Measurements from ENCODE around the gene RPL12. TPM values are rescaled to one million over a fixed set of nuclear protein-coding genes. Genes with fewer than 3 reads are reported as not detected.
A peak's percentile ranks its signal among the peaks of the same experiment; 100 is the strongest.

Gene RPL12
- total and polyA plus RNA-seq, 2 donors (not counting 1 experiment from before 2014, with no cell fraction given): 1,334 to 3,459 TPM

GRCh38 chr9:127417131-127418036 is 33.8 kb downstream of the RPL12 start:
- no peaks in the 10 kb centered on the region for H3K9me3 ChIP-seq (ENCODE audit: control extremely low read depth in 1 of 3, control insufficient read depth in 2 of 3, insufficient read depth in 1 of 3, low read length in 2 of 3)
- H4K20me1 ChIP-seq (ENCODE audit: control insufficient read depth, insufficient read depth, low read length, poor library complexity, severe bottlenecking): no peaks in the 10 kb centered on the region
- H3K27ac Mint-ChIP-seq: no peak overlapping the region
- H3K4me1 ChIP-seq (ENCODE audit: control insufficient read depth in 2 of 2, insufficient read depth in 2 of 2, low read length in 2 of 2): peaks cover 0 to 5% of the 10 kb centered on the region in 2 donors
- peaks cover 6% of the 10 kb centered on the region for H3K79me2 ChIP-seq (ENCODE audit: control insufficient read depth, insufficient read depth, low read length)
- DNase-seq (no peak), ATAC-seq (ENCODE audit: low read depth) (no peak)
- H3K4me1 Mint-ChIP-seq: peaks cover 5% of the 10 kb centered on the region
- WGBS (ENCODE audit: insufficient coverage): 93% methylated on average over 9 of the region's 15 CpGs
- H3K36me3 ChIP-seq (replicated peaks in 1 of 2; ENCODE audit: control extremely low read depth in 1 of 2, control insufficient read depth in 1 of 2, extremely low read depth in 1 of 2, insufficient read depth in 2 of 2, low read length in 1 of 2): no peaks in the 10 kb centered on the region
- TF ChIP-seq EZH2 (IDR thresholded peaks at IDR 0.05; ENCODE audit: borderline replicate concordance, insufficient read depth, low read depth, low read length, poor library complexity, severe bottlenecking) (no peak), CTCF (IDR thresholded peaks at IDR 0.05) (no peak)
- no peaks in the 10 kb centered on the region for H3K9me3 Mint-ChIP-seq (ENCODE audit: insufficient read depth)
- no peak overlapping the region for H3K9ac ChIP-seq (ENCODE audit: low read length)
- peak overlapping the region; percentile 15 for H3K4me3 Mint-ChIP-seq
- no peaks in the 10 kb centered on the region for H3K27me3 Mint-ChIP-seq
- no peak overlapping the region for H3K27ac ChIP-seq (ENCODE audit: low read length in 2 of 2)
- H2AFZ ChIP-seq (ENCODE audit: insufficient read depth, low read depth, low read length, poor library complexity, severe bottlenecking): no peak overlapping the region
- intact Hi-C loops (cut with micrococcal nuclease): no loop called here
- POLR2A ChIA-PET: no interaction called here
- CTCF ChIA-PET: interaction anchor here (1.1 to 1.6 kb wide), 3 partner anchors 21 to 203 kb away, joined by 5 to 8 read pairs (median 7); partner anchors contain the start of gene SLC2A8
- H3K27me3 ChIP-seq (replicated peaks in 1 of 4; ENCODE audit: control extremely low read depth in 1 of 4, control insufficient read depth in 3 of 4, insufficient read depth in 4 of 4, low read length in 3 of 4): no peaks in the 10 kb centered on the region
- H3K4me2 ChIP-seq (replicated peaks; ENCODE audit: low read depth, low read length, poor library complexity, severe bottlenecking): no peak overlapping the region
- H3K4me3 ChIP-seq (ENCODE audit: control extremely low read depth in 1 of 5, extremely low read depth in 1 of 5, insufficient read depth in 1 of 5, low read depth in 2 of 5, low read length in 4 of 5): no peak overlapping the region

DNA sequence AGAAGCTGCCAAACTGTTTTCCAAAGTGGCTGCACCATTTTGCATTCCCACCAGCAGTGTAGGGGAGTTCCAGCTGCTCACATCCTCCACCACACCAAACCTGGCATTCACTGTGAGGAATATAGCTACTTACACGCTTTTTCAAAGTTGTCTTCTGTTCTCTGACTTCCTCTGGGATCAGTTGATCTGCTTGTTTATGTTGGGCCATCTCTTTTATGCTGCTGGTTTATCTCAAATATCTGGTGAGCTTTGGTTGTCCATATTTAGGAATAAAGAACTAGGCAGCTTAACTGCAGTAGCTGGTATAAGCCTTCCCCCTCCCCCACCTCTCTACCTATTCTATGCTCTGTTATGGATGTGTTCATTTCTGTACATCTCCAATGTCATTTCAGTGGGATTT is 35.5 kb downstream of the RPL12 start:
- no CpG with 5 or more reads among the region's 1 CpG for WGBS (ENCODE audit: insufficient coverage)
- peaks cover 3 to 9% of the 10 kb centered on the region in 2 donors for H3K4me1 ChIP-seq (ENCODE audit: control insufficient read depth in 2 of 2, insufficient read depth in 2 of 2, low read length in 2 of 2)
- no peak overlapping the region for H3K9ac ChIP-seq (ENCODE audit: low read length)
- no peak for ATAC-seq (ENCODE audit: low read depth)
- DNase-seq: no peak
- peaks cover 13% of the 10 kb centered on the region for H3K4me1 Mint-ChIP-seq
- H4K20me1 ChIP-seq (ENCODE audit: control insufficient read depth, insufficient read depth, low read length, poor library complexity, severe bottlenecking): no peaks in the 10 kb centered on the region
- H3K4me3 ChIP-seq (ENCODE audit: control extremely low read depth in 1 of 5, extremely low read depth in 1 of 5, insufficient read depth in 1 of 5, low read depth in 2 of 5, low read length in 4 of 5): no peak overlapping the region
- ChIA-PET POLR2A (no interaction called here), CTCF (interaction anchor here (1.1 kb wide), 2 partner anchors 17 to 19 kb away, joined by 5 to 6 read pairs; partner anchors contain the start of gene SLC2A8)
- no peaks in the 10 kb centered on the region for H3K36me3 ChIP-seq (replicated peaks in 1 of 2; ENCODE audit: control extremely low read depth in 1 of 2, control insufficient read depth in 1 of 2, extremely low read depth in 1 of 2, insufficient read depth in 2 of 2, low read length in 1 of 2)
- H3K27me3 Mint-ChIP-seq: no peaks in the 10 kb centered on the region
- intact Hi-C loops (cut with micrococcal nuclease): no loop called here
- TF ChIP-seq EZH2 (IDR thresholded peaks at IDR 0.05; ENCODE audit: borderline replicate concordance, insufficient read depth, low read depth, low read length, poor library complexity, severe bottlenecking): no peak
- TF ChIP-seq CTCF (IDR thresholded peaks at IDR 0.05): no peak
- no peak overlapping the region for H3K27ac Mint-ChIP-seq
- H3K9me3 ChIP-seq (ENCODE audit: control extremely low read depth in 1 of 3, control insufficient read depth in 2 of 3, insufficient read depth in 1 of 3, low read length in 2 of 3): no peaks in the 10 kb centered on the region
- no peak overlapping the region for H3K27ac ChIP-seq (ENCODE audit: low read length in 2 of 2)
- no peaks in the 10 kb centered on the region for H3K9me3 Mint-ChIP-seq (ENCODE audit: insufficient read depth)
- peaks cover 3% of the 10 kb centered on the region for H3K79me2 ChIP-seq (ENCODE audit: control insufficient read depth, insufficient read depth, low read length)
- no peak overlapping the region for H2AFZ ChIP-seq (ENCODE audit: insufficient read depth, low read depth, low read length, poor library complexity, severe bottlenecking)
- H3K4me3 Mint-ChIP-seq: no peak overlapping the region
- H3K27me3 ChIP-seq (replicated peaks in 1 of 4; ENCODE audit: control extremely low read depth in 1 of 4, control insufficient read depth in 3 of 4, insufficient read depth in 4 of 4, low read length in 3 of 4): no peaks in the 10 kb centered on the region
- no peak overlapping the region for H3K4me2 ChIP-seq (replicated peaks; ENCODE audit: low read depth, low read length, poor library complexity, severe bottlenecking)
